Upper lobe of right lung (tissue), 1 donor: ENCODE data around the gene HBZ. TPM values are rescaled to one million over a fixed set of nuclear protein-coding genes. Genes with fewer than 3 reads are reported as not detected.
"Not testable (repeated sequence)": the region's sequence is repeated elsewhere in the genome, so short reads cannot be mapped to it uniquely, and the experiment has no call there.

Source experiments
- ATAC-seq: fragments of 200-7000 bp; cut with Tn5 transposase; one replicate; pipeline ENCODE4 v1.9.1; 2020; ENCODE audit warnings: mild to moderate bottlenecking, moderate library complexity
- DNase-seq: peaks from one replicate; pipeline ENCODE4 v3.0.0-alpha.2; 2020
- H3K27ac ChIP-seq: fragments of 200-600 bp; one replicate; pipeline ENCODE4 v1.8.0; 2022
- H3K27me3 ChIP-seq: fragments of 200-600 bp; one replicate; pipeline ENCODE4 v1.8.0; 2022; ENCODE audit warnings: mild to moderate bottlenecking
- H3K36me3 ChIP-seq: fragments of 200-600 bp; one replicate; pipeline ENCODE4 v1.8.0; 2022
- H3K4me1 ChIP-seq: fragments of 200-600 bp; one replicate; pipeline ENCODE4 v1.8.0; 2022
- H3K4me3 ChIP-seq: fragments of 200-600 bp; one replicate; pipeline ENCODE4 v1.8.0; 2022; ENCODE audit warnings: mild to moderate bottlenecking
- H3K9me3 ChIP-seq: fragments of 200-600 bp; one replicate; pipeline ENCODE4 v1.8.0; 2022
- CTCF ChIP-seq: fragments of 200-600 bp; IDR thresholded peaks from one replicate; pipeline ENCODE4 v1.8.0; 2022; ENCODE audit warnings: antibody characterized with exemption
- intact Hi-C: fragments of 100-400 bp; cut with DNase I; formaldehyde crosslinking; loops from one replicate; pipeline ENCODE4 v1.11.0; 2022
- total RNA-seq: library from RNA; stranded (reverse); fragmentation: NEBNext Ultra II Directional; extraction: Animal tissue kit (Norgen Biotek cat#: 25700); gene quantifications from one replicate; pipeline ENCODE4 v1.2.1, GENCODE V29; 2021
- donor health status: DM: no; HTN: yes; CAD: no; lungs with severe emphysema.

Gene HBZ
- total RNA-seq, 1 donor from 2014 or later = not detected

GRCh38 chr16:146646-147045, 5.8 kb upstream of the HBZ start:
- Histone ChIP-seq H3K27me3 (no peaks in the 10 kb centered on the region), H3K4me3 (no peak overlapping the region), H3K36me3 (no peaks in the 10 kb centered on the region), H3K27ac (no peak overlapping the region), H3K9me3 (no peaks in the 10 kb centered on the region), H3K4me1 (no peaks in the 10 kb centered on the region)
- ATAC-seq (no peak), DNase-seq (no peak)
- TF ChIP-seq CTCF = no peak
- intact Hi-C loops = no loop called here

GRCh38 chr16:149024-149660, 3.3 kb upstream of the HBZ start:
- Histone ChIP-seq H3K4me3 (no peak overlapping the region), H3K27me3 (no peaks in the 10 kb centered on the region), H3K27ac (no peak overlapping the region), H3K4me1 (no peaks in the 10 kb centered on the region), H3K36me3 (no peaks in the 10 kb centered on the region), H3K9me3 (no peaks in the 10 kb centered on the region)
- no peak for TF ChIP-seq CTCF
- no peak for DNase-seq
- intact Hi-C loops = no loop called here
- peak; percentile 63 for ATAC-seq

- H3K9me3 ChIP-seq, DNase-seq, H3K4me1 ChIP-seq, H3K27me3 ChIP-seq, H3K27ac ChIP-seq, intact Hi-C loops, H3K4me3 ChIP-seq, H3K36me3 ChIP-seq: not testable (repeated sequence)
- ATAC-seq = peak; percentile 54
These were observed 681 bp downstream of the HBZ start for GRCh38 chr16:153129-153521.

- H3K9me3 ChIP-seq, DNase-seq, H3K27me3 ChIP-seq, H3K36me3 ChIP-seq, H3K27ac ChIP-seq, intact Hi-C loops, H3K4me1 ChIP-seq, H3K4me3 ChIP-seq: not testable (repeated sequence)
- ATAC-seq = peak; percentile 6
These were observed 1.2 kb downstream of the HBZ start for GRCh38 chr16:153550-154216.

GRCh38 chr16:154217-155030, 2.0 kb downstream of the HBZ start:
- peak; percentile 66 for ATAC-seq
- H3K27ac ChIP-seq = no peak overlapping the region
- H3K9me3 ChIP-seq = no peaks in the 10 kb centered on the region
- H3K36me3 ChIP-seq = no peaks in the 10 kb centered on the region
- intact Hi-C loops = no loop called here
- TF ChIP-seq CTCF = no peak
- peak; percentile 68 for DNase-seq
- H3K4me1 ChIP-seq = peaks cover 6% of the 10 kb centered on the region
- no peaks in the 10 kb centered on the region for H3K27me3 ChIP-seq
- peak overlapping the region; percentile 48 for H3K4me3 ChIP-seq

DNA sequence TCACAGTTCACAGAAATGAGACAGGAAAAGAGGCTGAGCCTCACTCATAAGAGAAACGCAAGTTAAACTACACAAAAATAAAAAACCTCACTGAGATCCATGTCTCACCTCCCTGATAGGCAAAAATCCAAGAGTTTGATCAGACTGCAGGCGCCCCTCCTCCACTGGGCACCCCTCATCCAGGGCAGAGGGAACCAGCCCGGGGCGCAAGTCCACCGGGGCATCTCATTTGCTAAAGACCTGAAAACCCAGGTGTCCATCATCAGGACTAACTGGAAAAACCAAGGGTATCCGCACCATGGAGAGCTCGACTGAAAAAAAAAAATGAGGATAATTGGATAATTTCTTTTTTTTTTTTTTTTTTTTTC, 2.6 kb downstream of the HBZ start:
- H3K27ac ChIP-seq = no peak overlapping the region
- no peaks in the 10 kb centered on the region for H3K27me3 ChIP-seq
- peaks cover 6% of the 10 kb centered on the region for H3K4me1 ChIP-seq
- no peaks in the 10 kb centered on the region for H3K9me3 ChIP-seq
- DNase-seq (no peak), ATAC-seq (no peak)
- peak overlapping the region; percentile 48 for H3K4me3 ChIP-seq
- intact Hi-C loops = no loop called here
- no peak for TF ChIP-seq CTCF
- no peaks in the 10 kb centered on the region for H3K36me3 ChIP-seq
